Endothelial cell of umbilical vein (primary cell): Measurements from ENCODE around the gene HOXB5.

Experiments used
- CTCF ChIP-seq, 2 donors: IDR thresholded peaks; 1 replicate in 1 of 2; 2 replicates in 1 of 2; pipeline ENCODE4 v1.5.1; 2011; ENCODE audit warnings: low read length in 2 of 2, mild to moderate bottlenecking in 2 of 2, moderate library complexity in 2 of 2, control low read depth in 1 of 2, inconsistent platforms in 1 of 2, low read depth in 1 of 2; ENCODE audit not compliant: insufficient read depth in 1 of 2; ENCODE audit errors: extremely low read depth in 1 of 2
- EZH2 ChIP-seq: IDR thresholded peaks from 2 replicates; pipeline ENCODE4 v1.6.1; 2012; ENCODE audit warnings: borderline replicate concordance, low read depth, mild to moderate bottlenecking, moderate library complexity, low read length, inconsistent platforms; ENCODE audit not compliant: severe bottlenecking
- GATA2 ChIP-seq: IDR thresholded peaks from 2 replicates; pipeline ENCODE4 v1.7.0; 2011; ENCODE audit warnings: low read depth, mild to moderate bottlenecking, moderate library complexity, mixed read lengths, low read length; ENCODE audit not compliant: insufficient read length, insufficient read depth

- TF ChIP-seq CTCF (IDR thresholded peaks at IDR 0.05; ENCODE audit: extremely low read depth in 1 of 2, insufficient read depth in 1 of 2, low read depth in 1 of 2, low read length in 2 of 2), result peak; percentile 91 to 99
- no peak for TF ChIP-seq EZH2
- no peak for TF ChIP-seq GATA2
Measured at GRCh38 chr17:48618256-48618896, 24.8 kb upstream of the HOXB5 start.
